ENCODE measurements around the gene SYDE1. TPM values are rescaled to one million over a fixed set of nuclear protein-coding genes. Genes with fewer than 3 reads are reported as not detected.

The SYDE1 gene
- total RNA-seq, 1 donor from 2014 or later = 20.4 TPM

GRCh38 chr19:15124572-15125231, 17.5 kb downstream of the SYDE1 start:
- peak; percentile 49 for DNase-seq (ENCODE audit: low spot score)

GRCh38 chr19:15125232-15126067, 18.2 kb downstream of the SYDE1 start:
- DNase-seq (ENCODE audit: low spot score) = peak; percentile 99

GRCh38 chr19:15126131-15126910, 19.1 kb downstream of the SYDE1 start:
- no peak for DNase-seq (ENCODE audit: low spot score)

- no peak for DNase-seq (ENCODE audit: low spot score)
Observed at GRCh38 chr19:15128162-15128770, 21.1 kb downstream of the SYDE1 start.

- DNase-seq (ENCODE audit: low spot score) = peak; percentile 69
Observed at GRCh38 chr19:15129856-15130585, 22.8 kb downstream of the SYDE1 start.

GRCh38 chr19:15136234-15136954, 29.2 kb downstream of the SYDE1 start:
- no peak for DNase-seq (ENCODE audit: low spot score)

- DNase-seq (ENCODE audit: low spot score) = no peak
Observed at GRCh38 chr19:15137777-15138176, 30.6 kb downstream of the SYDE1 start.

- no peak for DNase-seq (ENCODE audit: low spot score)
Observed at GRCh38 chr19:15138427-15138826, 31.2 kb downstream of the SYDE1 start.

GRCh38 chr19:15141143-15141542, 33.9 kb downstream of the SYDE1 start:
- no peak for DNase-seq (ENCODE audit: low spot score)

- no peak for DNase-seq (ENCODE audit: low spot score)
Observed at GRCh38 chr19:15142313-15142712, 35.1 kb downstream of the SYDE1 start.

GRCh38 chr19:15144046-15144646, 36.9 kb downstream of the SYDE1 start:
- DNase-seq (ENCODE audit: low spot score) = no peak

- no peak for DNase-seq (ENCODE audit: low spot score)
Observed at GRCh38 chr19:15147090-15147489, 39.9 kb downstream of the SYDE1 start.

- no peak for DNase-seq (ENCODE audit: low spot score)
Observed at GRCh38 chr19:15149737-15150136, 42.5 kb downstream of the SYDE1 start.

- no peak for DNase-seq (ENCODE audit: low spot score)
Observed at GRCh38 chr19:15154002-15154612, 46.9 kb downstream of the SYDE1 start.

GRCh38 chr19:15155296-15155695, 48.1 kb downstream of the SYDE1 start:
- DNase-seq (ENCODE audit: low spot score) = no peak

- no peak for DNase-seq (ENCODE audit: low spot score)
Observed at GRCh38 chr19:15156391-15156790, 49.2 kb downstream of the SYDE1 start.

- no peak for DNase-seq (ENCODE audit: low spot score)
Observed at GRCh38 chr19:15159251-15159650, 52.0 kb downstream of the SYDE1 start.

- DNase-seq (ENCODE audit: low spot score) = no peak
Observed at GRCh38 chr19:15161028-15161984, 54.1 kb downstream of the SYDE1 start.

Measured in ureter (tissue), 1 donor.